ENCODE measurements around the gene NRDE2.

DNA sequence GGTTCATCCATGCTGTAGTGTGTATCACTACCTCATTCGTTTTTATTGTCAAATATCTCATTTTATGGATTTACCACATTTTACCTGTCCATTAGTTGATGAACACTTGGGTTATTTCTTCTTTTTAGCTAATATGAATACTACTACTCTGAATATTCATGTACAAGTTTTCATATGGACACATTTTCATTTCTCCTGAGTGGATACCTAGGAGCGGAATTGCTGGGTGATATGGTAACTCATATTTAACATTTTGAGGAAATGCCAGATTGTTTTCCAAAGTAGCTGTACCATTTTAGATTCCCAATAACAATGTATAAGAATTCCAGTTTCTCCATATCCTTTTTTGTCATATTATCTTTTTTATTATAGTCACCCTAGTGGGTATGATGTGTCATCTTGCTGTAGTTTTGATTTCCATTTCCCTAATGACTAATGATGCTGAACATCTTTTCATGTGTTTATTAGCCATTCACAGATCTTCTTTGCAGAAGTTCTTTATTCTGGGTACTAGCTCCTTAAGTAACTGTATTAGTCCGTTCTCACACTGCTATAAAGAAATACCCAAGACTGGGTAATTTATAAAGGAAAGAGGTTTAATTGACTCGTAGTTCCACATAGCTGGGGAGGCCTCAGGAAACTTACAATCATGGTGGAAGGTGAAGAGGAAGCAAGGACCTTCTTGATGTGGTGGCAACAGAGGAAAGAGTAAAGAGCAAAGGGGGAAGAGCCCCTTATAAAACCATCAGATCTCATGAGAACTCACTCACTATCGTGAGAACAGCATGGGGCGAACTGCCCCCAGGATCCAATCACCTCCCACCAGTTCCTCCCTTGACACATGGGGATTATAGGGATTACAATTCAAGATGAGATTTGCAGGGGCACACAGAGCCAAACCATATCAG, 11.9 kb downstream of the NRDE2 start:
- no peak for TF ChIP-seq CTCF (IDR thresholded peaks at IDR 0.05)
- TF ChIP-seq POLR2A (IDR thresholded peaks at IDR 0.05), result no peak
